Spinal cord (tissue), 10 donors: ENCODE data around the gene NBR1. TPM values are rescaled to one million over a fixed set of nuclear protein-coding genes. Genes with fewer than 3 reads are reported as not detected.
"Not testable (repeated sequence)": the region's sequence is repeated elsewhere in the genome, so short reads cannot be mapped to it uniquely, and the experiment has no call there.

Source experiments
- DNase-seq, 6 donors: peaks; one replicate each; pipeline versions ENCODE4 v3.0.0 to v3.0.0-alpha.2; 2013 to 2015; ENCODE audit warnings: low spot score in 6 of 6, low read depth in 4 of 6
- H3K27ac ChIP-seq: one replicate; pipeline ENCODE4 v1.5.1; 2013; ENCODE audit warnings: low read depth, low read length, control low read depth
- H3K27me3 ChIP-seq: one replicate; pipeline ENCODE4 v1.6.1; 2013; ENCODE audit warnings: low read length; ENCODE audit not compliant: control insufficient read depth, insufficient read depth
- H3K36me3 ChIP-seq: one replicate; pipeline ENCODE4 v1.6.1; 2013; ENCODE audit warnings: low read length; ENCODE audit not compliant: control insufficient read depth, insufficient read depth
- H3K4me1 ChIP-seq: one replicate; pipeline ENCODE4 v1.6.1; 2013; ENCODE audit warnings: low read length; ENCODE audit not compliant: control insufficient read depth, insufficient read depth
- H3K4me3 ChIP-seq: one replicate; pipeline ENCODE4 v1.5.1; 2013; ENCODE audit warnings: low read depth, low read length, control low read depth
- H3K9me3 ChIP-seq: one replicate; pipeline ENCODE4 v1.6.1; 2013; ENCODE audit warnings: low read length; ENCODE audit not compliant: control insufficient read depth, insufficient read depth
- WGBS: methylation state at CpG from one replicate; pipeline ENCODE4 v1.1.5; 2013; ENCODE audit warnings: missing lambda C conversion rate; ENCODE audit not compliant: insufficient coverage; 5-methylcytosine and 5-hydroxymethylcytosine counted together
- polyA plus RNA-seq, 2 donors: library from polyadenylated mRNA; unstranded; fragments of 120-200 nt; gene quantifications; one replicate each; pipeline ENCODE4 v1.2.1, GENCODE V29; 2013; ENCODE audit not compliant: insufficient read length in 2 of 2
- total RNA-seq, 2 donors: library from RNA; depleted of rRNA in 1 of 2; stranded (reverse); fragments of 120-200 nt in 1 of 2; fragments of >200 nt in 1 of 2; gene quantifications; one replicate each; pipeline versions ENCODE4 v1.2.3 to v1.2.4, GENCODE V29; 2013 to 2014
- donor health status: healthy.

NBR1 gene
- total and polyA plus RNA-seq, 4 donors: 79.3 to 104 (median 90.3) TPM

- WGBS: 91% methylated on average over 4 of the region's 8 CpGs
- no peak overlapping the region for H3K4me3 ChIP-seq
- H3K36me3 ChIP-seq: peaks cover 19% of the 10 kb centered on the region
- no peaks in the 10 kb centered on the region for H3K9me3 ChIP-seq
- no peak overlapping the region for H3K27ac ChIP-seq
- H3K27me3 ChIP-seq: no peaks in the 10 kb centered on the region
- no peak for DNase-seq
- no peaks in the 10 kb centered on the region for H3K4me1 ChIP-seq
Measured at GRCh38 chr17:43219746-43220380, 48.8 kb downstream of the NBR1 start.

DNA sequence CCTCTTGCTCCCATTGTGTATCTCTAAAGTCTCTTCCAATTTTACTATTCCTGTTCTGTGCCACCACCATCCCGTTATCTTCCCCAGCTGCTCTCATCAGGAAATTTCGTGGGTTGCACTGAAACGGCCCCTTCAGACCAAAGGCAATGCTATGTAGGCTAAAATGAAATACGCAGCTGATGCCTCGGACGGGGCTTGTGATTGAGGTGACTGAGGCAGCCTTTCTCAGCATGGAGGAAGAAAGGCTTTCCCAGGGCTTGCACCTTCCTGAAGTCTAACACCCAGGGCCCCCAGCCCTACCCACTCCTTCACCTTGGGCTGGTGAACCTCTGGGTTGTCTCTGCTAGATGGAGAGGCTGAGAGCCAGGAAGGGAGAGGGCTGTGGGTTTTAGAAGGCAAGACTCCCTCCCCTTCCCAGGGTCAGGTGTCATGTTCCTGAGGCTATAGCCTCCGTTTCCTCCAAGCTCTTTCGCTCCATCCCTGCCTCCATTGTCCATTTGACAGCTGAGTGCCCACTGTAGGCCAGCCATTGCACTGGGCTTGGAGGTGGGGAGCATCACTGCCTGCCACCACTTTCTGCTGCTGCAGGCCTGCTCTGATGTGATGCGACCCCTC, 49.6 kb downstream of the NBR1 start:
- no peaks in the 10 kb centered on the region for H3K9me3 ChIP-seq
- DNase-seq: no peak
- H3K27ac ChIP-seq: no peak overlapping the region
- peaks cover 18% of the 10 kb centered on the region for H3K36me3 ChIP-seq
- no peaks in the 10 kb centered on the region for H3K27me3 ChIP-seq
- H3K4me1 ChIP-seq: no peaks in the 10 kb centered on the region
- H3K4me3 ChIP-seq: no peak overlapping the region
- 68% methylated on average over 3 of the region's 9 CpGs for WGBS

- no peaks in the 10 kb centered on the region for H3K9me3 ChIP-seq
- WGBS: 83% methylated on average over 5 of the region's 7 CpGs
- DNase-seq: no peak
Measured at GRCh38 chr17:43224146-43224705, 53.2 kb downstream of the NBR1 start.

DNA sequence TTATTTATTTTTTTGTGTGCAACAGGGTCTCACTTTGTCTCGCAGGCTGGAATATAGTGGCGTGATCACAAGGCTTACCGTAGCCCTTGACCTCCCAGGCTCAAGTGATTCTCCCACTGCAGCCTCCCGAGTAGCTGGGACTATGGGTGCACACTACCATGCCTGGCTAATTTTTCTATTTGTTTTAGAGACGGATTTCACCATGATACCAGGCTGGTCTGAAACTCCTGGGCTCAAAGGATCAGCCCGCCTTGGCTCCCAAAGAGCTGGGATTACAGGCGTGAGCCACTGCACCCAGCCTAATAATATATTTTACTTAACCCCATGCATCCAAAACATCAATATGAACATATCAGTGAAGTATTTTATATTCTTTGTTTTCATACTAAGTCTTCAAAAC, 55.4 kb downstream of the NBR1 start:
- no peaks in the 10 kb centered on the region for H3K27me3 ChIP-seq
- DNase-seq: no peak
- 100% methylated on average over 4 of the region's 7 CpGs for WGBS
- no peak overlapping the region for H3K4me3 ChIP-seq
- H3K4me1 ChIP-seq: no peaks in the 10 kb centered on the region
- no peak overlapping the region for H3K27ac ChIP-seq
- H3K9me3 ChIP-seq: no peaks in the 10 kb centered on the region
- peaks cover 5% of the 10 kb centered on the region for H3K36me3 ChIP-seq

More at GRCh38 chr17:43224146-43224705, 53.2 kb downstream of the NBR1 start:
- H3K27me3 ChIP-seq: no peaks in the 10 kb centered on the region
- peaks cover 5% of the 10 kb centered on the region for H3K36me3 ChIP-seq
- H3K4me3 ChIP-seq: no peak overlapping the region
- H3K27ac ChIP-seq: no peak overlapping the region
- H3K4me1 ChIP-seq: no peaks in the 10 kb centered on the region

- not testable (repeated sequence) for H3K27ac ChIP-seq, H3K9me3 ChIP-seq, H3K36me3 ChIP-seq, H3K4me1 ChIP-seq, H3K4me3 ChIP-seq, DNase-seq, H3K27me3 ChIP-seq
- WGBS: no CpG with 5 or more reads among the region's 7 CpGs
Measured at GRCh38 chr17:43228020-43228782, 57.2 kb downstream of the NBR1 start, which contains the start of gene CCDC200. Gene CCDC200 (minus strand): TSS chr17:43228623. CDS start chr17:43228554, 69 bp downstream.

DNA sequence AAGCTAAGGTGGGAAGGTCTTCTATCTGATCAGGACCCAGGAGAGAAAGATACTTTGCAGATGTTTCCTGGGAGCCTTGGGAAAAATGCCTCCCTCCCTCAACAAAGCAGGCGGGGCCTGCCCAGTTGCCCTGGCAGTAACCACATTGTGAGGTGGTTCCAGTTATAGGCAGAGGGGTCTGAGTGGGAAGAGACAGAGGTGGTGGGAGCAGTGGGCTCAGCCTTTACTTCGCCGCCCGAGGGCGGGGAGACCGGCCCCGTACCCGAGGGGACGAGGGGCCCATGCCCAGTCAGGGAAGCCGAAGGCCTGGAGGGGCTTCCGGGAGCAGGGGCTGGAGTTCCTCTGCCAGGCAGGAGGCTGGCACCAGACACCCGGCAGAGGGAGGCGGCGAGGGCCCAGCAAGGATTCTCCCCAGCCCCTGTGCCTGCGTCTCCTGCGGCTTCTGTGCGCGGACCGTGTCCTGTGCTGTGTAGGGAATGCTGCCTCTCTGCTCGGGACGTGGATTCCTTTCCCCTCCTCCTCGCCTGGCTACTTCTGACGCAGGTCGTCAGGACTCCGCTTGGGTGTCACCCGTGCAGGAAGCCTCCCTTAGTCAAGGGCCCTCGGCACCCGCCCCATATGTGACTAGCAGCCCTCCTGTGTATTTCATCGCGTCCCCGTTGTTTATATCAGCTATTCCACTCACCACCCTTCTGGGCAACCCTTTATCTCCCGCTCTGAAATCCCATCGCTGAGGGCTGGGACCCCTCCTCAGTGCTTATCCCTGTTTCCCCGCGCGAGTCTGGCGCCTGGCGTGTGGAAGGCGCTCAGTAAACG, 60.4 kb downstream of the NBR1 start:
- not testable (repeated sequence) for H3K27me3 ChIP-seq, H3K9me3 ChIP-seq, H3K4me3 ChIP-seq, H3K27ac ChIP-seq, H3K4me1 ChIP-seq, DNase-seq, H3K36me3 ChIP-seq
- 90% methylated on average over 2 of the region's 40 CpGs for WGBS

DNA sequence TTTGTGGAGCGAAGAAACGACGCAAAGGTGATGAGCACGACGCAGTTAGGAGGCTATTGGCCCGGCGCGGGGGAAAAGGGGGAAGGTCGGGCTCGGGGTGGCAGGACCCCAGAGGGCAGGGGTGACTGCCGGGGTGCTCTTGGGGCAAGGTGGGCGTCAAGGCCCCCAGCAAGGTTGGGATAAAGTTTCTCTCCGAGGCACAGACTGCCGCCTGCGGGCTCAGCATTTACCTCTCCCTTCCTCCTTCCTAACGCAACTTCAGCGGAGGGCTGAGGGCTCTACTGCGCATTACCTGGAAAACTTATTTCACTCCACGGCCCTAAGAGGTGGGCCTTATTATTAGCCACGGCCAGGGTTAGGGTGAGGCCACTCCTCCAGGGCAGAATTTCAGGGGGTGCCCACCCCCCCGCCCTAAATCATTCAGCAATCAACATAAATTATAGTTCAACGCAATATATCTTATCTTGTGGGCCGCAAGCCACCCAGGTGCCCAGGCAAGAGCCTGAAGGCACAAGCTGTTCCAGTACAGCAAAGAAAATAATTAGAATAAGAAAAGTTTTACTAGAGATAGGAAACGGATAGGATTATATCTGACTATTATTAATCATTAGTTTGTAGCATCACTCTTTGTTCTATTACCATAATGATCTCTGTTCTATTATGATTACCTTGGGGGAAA, 61.1 kb downstream of the NBR1 start:
- WGBS: 80% methylated on average over 9 of the region's 24 CpGs
- not testable (repeated sequence) for H3K4me3 ChIP-seq, H3K27me3 ChIP-seq, DNase-seq, H3K36me3 ChIP-seq, H3K27ac ChIP-seq, H3K9me3 ChIP-seq, H3K4me1 ChIP-seq

- H3K4me3 ChIP-seq, H3K4me1 ChIP-seq, H3K27ac ChIP-seq, H3K36me3 ChIP-seq, H3K9me3 ChIP-seq, DNase-seq, H3K27me3 ChIP-seq: not testable (repeated sequence)
- WGBS: no CpG with 5 or more reads among the region's 15 CpGs
Measured at GRCh38 chr17:43233263-43233662, 62.2 kb downstream of the NBR1 start.

DNA sequence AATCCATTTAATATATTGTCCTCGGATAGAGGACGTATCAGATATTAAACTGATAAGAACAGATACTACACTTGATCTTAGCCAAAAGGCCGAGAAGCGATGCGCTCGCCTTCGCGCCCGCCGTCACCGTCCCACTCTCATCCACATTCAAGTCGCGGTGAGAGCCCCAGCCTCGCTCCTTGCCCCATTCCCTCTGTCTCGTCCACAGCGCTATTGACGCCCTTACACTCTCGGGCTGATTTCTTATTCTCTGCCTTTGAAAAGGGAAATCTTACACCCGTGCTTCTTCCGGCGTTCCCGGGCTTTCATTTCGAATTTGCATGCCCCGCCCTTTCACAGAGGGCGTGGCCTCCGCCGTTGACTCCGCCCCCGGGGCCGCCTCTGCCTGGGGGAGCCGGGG, 62.9 kb downstream of the NBR1 start, which contains the start of gene RNU2-1:
Gene RNU2-1 (minus strand): TSS at position 101 of the 400 bp plus-strand sequence.
- not testable (repeated sequence) for H3K4me1 ChIP-seq, H3K36me3 ChIP-seq, DNase-seq, H3K4me3 ChIP-seq, H3K9me3 ChIP-seq, H3K27me3 ChIP-seq, H3K27ac ChIP-seq
- no CpG with 5 or more reads among the region's 31 CpGs for WGBS
